ENCODE results near the gene FGF8. TPM values are rescaled to one million over a fixed set of nuclear protein-coding genes. Genes with fewer than 3 reads are reported as not detected.

FGF8 gene
- total RNA-seq, 2 experiments from 2014 or later = not detected

DNA sequence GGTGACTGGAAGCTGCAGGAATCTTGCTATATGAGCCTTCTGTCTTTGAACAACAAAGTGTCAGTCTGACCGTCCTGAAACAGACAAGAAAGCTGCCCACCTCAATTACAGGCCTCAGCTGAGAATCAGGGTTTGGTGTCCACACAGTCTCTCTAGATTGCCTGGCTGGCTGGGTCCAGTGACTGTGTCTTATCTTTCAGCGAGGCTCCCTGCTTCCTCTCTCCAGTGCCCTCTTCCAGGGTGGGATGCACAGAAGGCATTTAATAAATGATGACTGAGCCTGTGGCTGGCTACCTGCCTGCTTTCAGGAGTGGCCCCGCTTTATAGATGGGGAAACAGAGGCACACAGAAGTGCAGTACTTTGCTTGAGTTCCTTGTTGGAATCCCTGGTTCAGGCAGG, 27.4 kb downstream of the FGF8 start:
- POLR2A ChIA-PET = no interaction called here
- intact Hi-C loops (cut with micrococcal nuclease) = no loop called here
- H3K4me3 Mint-ChIP-seq = no peak overlapping the region
- H3K36me3 Mint-ChIP-seq = no peaks in the 10 kb centered on the region
- H3K4me1 Mint-ChIP-seq (ENCODE audit: low read depth) = no peaks in the 10 kb centered on the region
- DNase-seq = no peak
- peaks cover 6% of the 10 kb centered on the region for H3K27me3 Mint-ChIP-seq
- CTCF ChIA-PET = no interaction called here
- no peaks in the 10 kb centered on the region for H3K9me3 Mint-ChIP-seq
- H3K27ac Mint-ChIP-seq = no peak overlapping the region

DNA sequence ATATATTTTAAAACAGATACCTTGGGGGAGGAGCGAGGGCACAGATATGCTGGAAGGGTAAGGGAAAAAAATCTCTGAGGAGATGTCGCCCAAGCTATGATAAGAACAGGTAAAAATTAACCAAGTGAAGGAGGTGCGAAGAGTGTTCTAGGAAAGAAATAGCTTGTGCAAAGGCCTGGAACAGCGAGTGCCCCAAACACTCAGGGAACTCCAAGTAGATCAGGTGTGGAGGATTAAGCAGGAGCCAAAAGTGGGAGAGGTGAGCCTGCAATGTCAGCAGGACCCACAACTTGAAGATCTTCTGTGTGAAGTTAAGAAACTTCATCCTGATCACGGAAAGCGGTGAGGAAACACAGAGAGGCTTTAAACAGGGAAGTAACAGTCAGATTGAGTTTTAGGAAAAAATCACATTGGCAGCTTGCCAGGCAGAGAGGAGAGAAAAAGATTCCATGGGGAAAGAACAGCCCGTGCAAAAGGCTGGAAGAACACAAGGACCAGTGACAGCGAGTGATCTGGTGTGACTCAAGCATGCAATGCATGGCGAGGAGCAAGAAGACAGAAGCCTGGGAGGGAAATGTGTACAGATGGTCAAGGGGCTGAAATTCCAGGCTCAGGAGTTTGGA, 30.7 kb downstream of the FGF8 start:
- H3K4me1 Mint-ChIP-seq (ENCODE audit: low read depth) = no peaks in the 10 kb centered on the region
- intact Hi-C loops (cut with micrococcal nuclease) = no loop called here
- peaks cover 6% of the 10 kb centered on the region for H3K27me3 Mint-ChIP-seq
- no peak overlapping the region for H3K27ac Mint-ChIP-seq
- H3K9me3 Mint-ChIP-seq = no peaks in the 10 kb centered on the region
- CTCF ChIA-PET = no interaction called here
- POLR2A ChIA-PET = no interaction called here
- no peak overlapping the region for H3K4me3 Mint-ChIP-seq
- DNase-seq = no peak
- H3K36me3 Mint-ChIP-seq = no peaks in the 10 kb centered on the region

DNA sequence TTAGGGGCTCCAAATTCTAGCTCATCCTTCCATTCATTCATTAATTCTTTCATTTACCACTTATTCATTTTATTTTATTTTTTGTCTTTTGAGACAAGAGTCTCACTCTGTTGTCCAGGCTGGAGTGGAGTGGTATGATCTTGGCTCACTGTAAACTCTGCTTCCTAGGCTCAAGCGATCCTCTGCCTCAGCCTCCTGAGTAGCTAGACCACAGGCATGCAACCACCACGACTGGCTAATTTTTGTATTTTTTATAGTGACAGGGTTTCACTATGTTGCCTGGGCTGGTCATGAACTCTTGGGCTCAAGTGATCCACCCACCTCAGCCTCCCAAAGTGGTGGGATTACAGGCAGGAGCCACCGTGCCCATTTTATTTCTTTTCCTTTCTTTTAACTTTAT, 31.6 kb downstream of the FGF8 start:
- H3K9me3 Mint-ChIP-seq = no peaks in the 10 kb centered on the region
- H3K4me1 Mint-ChIP-seq (ENCODE audit: low read depth) = no peaks in the 10 kb centered on the region
- H3K36me3 Mint-ChIP-seq = no peaks in the 10 kb centered on the region
- H3K27me3 Mint-ChIP-seq = peaks cover 6% of the 10 kb centered on the region
- H3K4me3 Mint-ChIP-seq = no peak overlapping the region
- ChIA-PET POLR2A (no interaction called here), CTCF (no interaction called here)
- no peak for DNase-seq
- H3K27ac Mint-ChIP-seq = no peak overlapping the region
- intact Hi-C loops (cut with micrococcal nuclease) = no loop called here

DNA sequence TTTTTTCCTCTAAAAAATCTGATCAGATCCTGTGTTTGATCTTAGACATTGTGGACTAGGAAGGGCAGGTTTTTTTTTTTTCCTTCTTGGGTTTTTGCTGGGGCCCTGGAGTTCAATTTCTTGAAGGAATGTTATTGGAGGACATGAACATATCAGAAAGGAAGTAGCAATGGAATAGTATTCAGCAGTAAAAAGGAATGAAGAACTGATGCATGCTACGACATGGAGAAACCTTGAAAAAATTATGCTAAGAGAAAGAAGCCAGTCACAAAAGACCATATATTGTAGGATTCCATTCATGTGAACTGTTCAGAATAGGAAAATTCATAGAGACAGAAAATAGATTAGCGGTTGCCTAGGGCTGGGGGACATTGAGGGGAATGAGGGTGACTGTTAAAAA, 34.0 kb downstream of the FGF8 start:
- H3K9me3 Mint-ChIP-seq = no peaks in the 10 kb centered on the region
- H3K4me3 Mint-ChIP-seq = no peak overlapping the region
- H3K4me1 Mint-ChIP-seq (ENCODE audit: low read depth) = no peaks in the 10 kb centered on the region
- ChIA-PET POLR2A (no interaction called here), CTCF (interaction anchor here (1.0 kb wide), 1 partner anchor 18 kb away, joined by 3 read pairs; no protein-coding TSS in a partner anchor)
- H3K27ac Mint-ChIP-seq = no peak overlapping the region
- peaks cover 6% of the 10 kb centered on the region for H3K27me3 Mint-ChIP-seq
- intact Hi-C loops (cut with micrococcal nuclease) = no loop called here
- no peaks in the 10 kb centered on the region for H3K36me3 Mint-ChIP-seq
- no peak for DNase-seq

DNA sequence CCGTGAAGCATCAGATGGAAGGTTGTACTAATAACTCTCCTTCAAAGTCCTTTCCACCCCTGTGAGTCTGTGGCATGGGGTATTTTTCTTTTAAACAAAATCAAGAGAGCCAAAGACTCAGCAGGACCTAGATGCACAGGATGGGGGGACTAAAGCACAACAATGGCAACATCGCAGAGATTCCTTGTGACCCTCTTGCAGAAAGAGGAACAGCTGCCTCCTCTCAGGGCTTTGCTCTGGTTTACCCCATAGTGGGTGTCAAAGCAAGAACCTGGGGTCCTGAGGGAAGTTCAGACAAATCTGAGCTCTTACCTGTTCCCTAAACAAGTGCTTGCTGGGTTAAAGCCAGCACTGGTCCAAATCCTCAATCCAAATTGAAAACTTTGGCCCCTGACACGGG, 39.2 kb downstream of the FGF8 start:
- peaks cover 3% of the 10 kb centered on the region for H3K27me3 Mint-ChIP-seq
- no peak overlapping the region for H3K27ac Mint-ChIP-seq
- intact Hi-C loops (cut with micrococcal nuclease) = no loop called here
- ChIA-PET POLR2A (no interaction called here), CTCF (no interaction called here)
- DNase-seq = no peak
- H3K9me3 Mint-ChIP-seq = no peaks in the 10 kb centered on the region
- no peaks in the 10 kb centered on the region for H3K36me3 Mint-ChIP-seq
- H3K4me3 Mint-ChIP-seq = no peak overlapping the region
- no peaks in the 10 kb centered on the region for H3K4me1 Mint-ChIP-seq (ENCODE audit: low read depth)

DNA sequence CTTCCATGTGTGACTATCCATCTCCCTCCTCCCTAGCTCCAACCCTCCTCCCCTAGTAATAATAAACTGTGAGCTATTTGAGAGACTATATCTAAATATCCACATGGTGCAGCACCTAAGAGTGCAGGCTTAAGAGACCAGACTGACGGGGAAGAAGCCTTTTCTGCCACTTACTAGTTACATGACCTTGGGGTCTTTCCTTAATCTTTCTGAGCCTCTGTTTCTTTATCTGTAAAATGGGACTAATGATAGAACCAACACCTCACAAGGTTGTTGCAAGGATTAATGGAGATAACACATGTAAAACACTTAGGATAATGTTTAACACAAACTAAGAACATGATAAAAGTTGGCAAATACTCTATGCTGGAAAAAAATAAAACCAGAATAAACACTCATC, 43.8 kb downstream of the FGF8 start:
- Mint-ChIP-seq H3K27ac (no peak overlapping the region), H3K36me3 (no peaks in the 10 kb centered on the region), H3K27me3 (peaks cover 9% of the 10 kb centered on the region), H3K4me1 (ENCODE audit: low read depth) (no peaks in the 10 kb centered on the region), H3K4me3 (no peak overlapping the region), H3K9me3 (no peaks in the 10 kb centered on the region)
- POLR2A ChIA-PET = interaction anchor here (0.6 kb wide), 1 partner anchor 39 kb away, joined by 3 read pairs; no protein-coding TSS in a partner anchor
- DNase-seq = no peak
- intact Hi-C loops (cut with micrococcal nuclease) = no loop called here
- CTCF ChIA-PET = no interaction called here

DNA sequence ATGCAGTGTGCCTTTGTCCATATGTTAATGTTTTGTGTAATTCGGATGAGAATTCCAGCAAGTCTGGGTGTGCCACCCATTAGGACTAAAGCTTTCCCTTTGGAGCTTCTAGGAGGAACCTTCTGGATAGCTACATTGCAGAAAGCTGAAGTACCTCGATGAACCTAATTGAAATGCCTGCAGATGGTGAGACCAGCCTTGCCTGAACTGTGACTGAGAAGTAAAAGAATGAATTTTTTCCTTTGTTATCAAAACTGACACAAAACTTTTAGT, 49.9 kb downstream of the FGF8 start:
- Mint-ChIP-seq H3K4me3 (no peak overlapping the region), H3K27me3 (peaks cover 8% of the 10 kb centered on the region), H3K4me1 (ENCODE audit: low read depth) (peaks cover 11% of the 10 kb centered on the region), H3K9me3 (no peaks in the 10 kb centered on the region), H3K36me3 (no peaks in the 10 kb centered on the region), H3K27ac (no peak overlapping the region)
- ChIA-PET CTCF (no interaction called here), POLR2A (no interaction called here)
- no peak for DNase-seq
- intact Hi-C loops (cut with micrococcal nuclease) = no loop called here

DNA sequence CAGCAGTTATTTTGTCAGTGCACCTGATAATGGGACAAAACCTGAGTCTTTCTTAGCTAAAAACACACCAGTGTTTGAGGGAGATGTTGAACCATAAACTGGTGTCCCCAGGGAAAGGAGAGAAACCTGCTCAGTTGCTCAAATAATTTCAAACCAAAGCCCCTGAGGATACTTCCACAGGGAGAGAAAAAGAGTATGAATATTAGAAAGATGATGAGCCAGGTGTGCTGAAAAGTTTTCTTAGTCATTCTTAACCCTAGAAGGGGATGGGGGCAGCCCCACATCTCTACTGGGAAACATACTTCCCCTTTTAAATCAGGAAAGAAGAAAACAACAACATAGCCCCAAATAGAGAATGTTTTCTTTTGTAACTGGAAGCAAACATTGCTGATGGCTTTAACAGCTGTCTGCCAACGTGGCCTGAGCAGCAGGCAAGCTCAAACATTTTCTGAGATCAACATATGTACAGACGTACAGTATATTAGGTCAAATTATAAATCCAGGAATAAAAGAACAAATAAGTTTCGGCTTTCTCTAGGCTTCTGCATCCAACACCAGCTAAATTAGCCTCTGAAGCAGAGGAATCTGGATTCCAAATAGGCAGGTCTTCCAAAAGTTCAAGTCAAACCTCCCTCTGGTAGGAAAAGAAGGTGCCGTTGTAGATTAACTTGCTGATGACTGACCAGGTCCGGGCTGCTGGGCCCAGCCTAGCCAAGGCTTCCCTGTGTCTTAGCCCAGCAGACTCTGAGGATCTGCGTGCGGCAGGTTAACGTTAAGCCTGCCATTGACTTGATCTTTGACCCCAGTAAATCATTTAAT, 50.4 kb downstream of the FGF8 start:
- ChIA-PET POLR2A (no interaction called here), CTCF (no interaction called here)
- Mint-ChIP-seq H3K9me3 (no peaks in the 10 kb centered on the region), H3K27ac (no peak overlapping the region), H3K4me1 (ENCODE audit: low read depth) (peaks cover 11% of the 10 kb centered on the region), H3K27me3 (peaks cover 8% of the 10 kb centered on the region), H3K4me3 (no peak overlapping the region), H3K36me3 (no peaks in the 10 kb centered on the region)
- no peak for DNase-seq
- intact Hi-C loops (cut with micrococcal nuclease) = no loop called here

DNA sequence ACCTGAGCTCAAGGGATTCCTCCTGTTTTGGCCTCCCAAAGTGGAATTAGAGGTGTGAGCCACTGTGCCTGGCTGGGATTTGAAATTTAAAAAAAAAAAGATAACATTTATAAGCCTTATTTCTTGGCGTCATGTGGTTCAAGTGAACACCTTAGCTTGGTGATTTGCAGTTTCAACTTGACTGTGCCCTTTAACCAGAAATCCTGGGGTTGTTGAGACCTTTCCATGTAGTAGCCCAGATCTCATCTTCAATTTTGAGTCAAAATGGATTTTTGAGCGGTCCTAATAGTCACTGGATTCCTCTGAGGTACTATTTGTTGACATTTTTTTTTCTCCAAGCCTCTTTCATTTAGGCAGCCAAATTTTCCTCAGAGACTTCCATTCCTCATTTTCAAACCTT, 51.5 kb downstream of the FGF8 start:
- Mint-ChIP-seq H3K27ac (no peak overlapping the region), H3K9me3 (no peaks in the 10 kb centered on the region), H3K36me3 (no peaks in the 10 kb centered on the region), H3K27me3 (peaks cover 8% of the 10 kb centered on the region), H3K4me3 (no peak overlapping the region), H3K4me1 (ENCODE audit: low read depth) (peaks cover 11% of the 10 kb centered on the region)
- no peak for DNase-seq
- POLR2A ChIA-PET = no interaction called here
- CTCF ChIA-PET = interaction anchor here (1.0 kb wide), 1 partner anchor 17 kb away, joined by 3 read pairs; no protein-coding TSS in a partner anchor
- intact Hi-C loops (cut with micrococcal nuclease) = no loop called here

DNA sequence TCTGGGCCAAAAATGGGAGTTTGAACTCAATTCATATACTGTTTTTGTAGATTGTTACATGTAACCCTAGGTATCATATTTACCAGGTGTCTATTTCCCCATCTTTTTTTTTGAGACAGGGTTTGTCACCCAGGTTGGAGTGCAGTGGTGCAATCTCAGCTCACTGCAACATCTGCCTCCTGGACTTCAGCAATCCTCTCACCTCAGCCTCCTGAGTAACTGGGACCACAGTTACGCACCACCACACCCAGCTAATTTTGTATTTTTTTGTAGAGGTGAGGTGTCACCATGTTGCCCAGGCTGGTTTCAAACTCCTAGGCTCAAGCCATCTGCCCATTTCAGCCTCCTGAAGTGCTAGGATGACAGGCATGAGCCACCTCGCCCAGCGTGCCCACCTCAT, 52.7 kb downstream of the FGF8 start:
- no peak overlapping the region for H3K4me3 Mint-ChIP-seq

DNA sequence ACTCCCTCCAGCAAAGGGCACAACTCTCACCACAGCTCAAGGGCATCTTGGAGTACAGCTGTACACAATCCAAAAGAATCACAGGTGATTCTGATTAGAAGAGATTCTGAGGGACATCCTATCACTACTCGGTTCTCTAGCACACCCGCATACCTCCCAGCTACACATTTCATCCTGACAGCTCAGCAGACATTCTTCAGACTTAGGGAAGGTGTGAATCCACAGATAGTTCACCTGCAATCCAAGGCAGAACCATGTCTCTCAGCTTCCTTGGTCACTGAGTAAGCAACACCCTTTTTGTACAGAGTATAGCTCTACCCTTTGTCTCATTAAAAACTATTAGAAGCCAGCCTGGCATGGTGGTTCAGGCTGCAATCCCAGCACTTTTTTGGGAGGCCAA, 54.1 kb downstream of the FGF8 start:
- intact Hi-C loops (cut with micrococcal nuclease) = no loop called here
- no peak overlapping the region for H3K27ac Mint-ChIP-seq
- H3K36me3 Mint-ChIP-seq = no peaks in the 10 kb centered on the region
- CTCF ChIA-PET = interaction anchor here (1.0 kb wide), 1 partner anchor 152 kb away, joined by 3 read pairs; no protein-coding TSS in a partner anchor
- DNase-seq = no peak
- H3K27me3 Mint-ChIP-seq = no peaks in the 10 kb centered on the region
- POLR2A ChIA-PET = no interaction called here
- H3K4me1 Mint-ChIP-seq (ENCODE audit: low read depth) = peaks cover 16% of the 10 kb centered on the region
- no peaks in the 10 kb centered on the region for H3K9me3 Mint-ChIP-seq
- no peak overlapping the region for H3K4me3 Mint-ChIP-seq

More for the DNA sequence above, 52.7 kb downstream of the FGF8 start:
- CTCF ChIA-PET = no interaction called here
- DNase-seq = no peak
- no peaks in the 10 kb centered on the region for H3K36me3 Mint-ChIP-seq
- no peak overlapping the region for H3K27ac Mint-ChIP-seq
- H3K27me3 Mint-ChIP-seq = peaks cover 5% of the 10 kb centered on the region
- peaks cover 11% of the 10 kb centered on the region for H3K4me1 Mint-ChIP-seq (ENCODE audit: low read depth)
- H3K9me3 Mint-ChIP-seq = no peaks in the 10 kb centered on the region
- intact Hi-C loops (cut with micrococcal nuclease) = no loop called here
- POLR2A ChIA-PET = no interaction called here

DNA sequence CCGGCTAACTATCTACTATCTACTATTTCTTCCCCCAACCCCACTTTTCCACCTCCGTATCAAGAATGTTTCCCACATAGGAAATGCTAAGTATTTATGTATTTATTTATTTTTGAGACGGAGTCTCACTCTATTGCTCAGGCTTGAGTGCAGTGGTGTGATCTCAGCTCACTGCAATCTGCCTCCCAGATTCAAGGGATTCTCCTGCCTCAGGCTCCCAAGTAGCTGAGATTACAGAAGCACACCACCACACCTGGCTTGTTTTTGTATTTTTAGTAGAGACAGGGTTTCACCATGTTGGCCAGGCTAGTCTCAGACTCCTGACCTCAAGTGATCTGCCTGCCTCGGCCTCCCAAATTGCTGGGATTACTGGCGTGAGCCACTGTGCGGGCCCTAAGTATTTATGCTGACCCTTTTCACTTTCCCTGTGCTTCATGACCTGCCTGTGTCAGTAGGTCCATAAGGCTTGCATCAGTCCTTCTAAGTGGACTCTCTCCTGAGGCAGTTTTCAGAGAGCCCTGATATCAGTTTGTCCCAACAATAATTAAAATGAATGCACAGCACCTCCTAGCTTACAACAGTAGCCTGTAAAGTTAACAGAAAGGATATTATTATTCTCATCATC, 55.2 kb downstream of the FGF8 start:
- CTCF ChIA-PET = interaction anchor here (1.0 kb wide), 1 partner anchor 151 kb away, joined by 3 read pairs; no protein-coding TSS in a partner anchor
- intact Hi-C loops (cut with micrococcal nuclease) = no loop called here
- Mint-ChIP-seq H3K4me1 (ENCODE audit: low read depth) (peaks cover 21% of the 10 kb centered on the region), H3K27me3 (no peaks in the 10 kb centered on the region), H3K27ac (no peak overlapping the region), H3K9me3 (no peaks in the 10 kb centered on the region), H3K36me3 (no peaks in the 10 kb centered on the region), H3K4me3 (no peak overlapping the region)
- POLR2A ChIA-PET = no interaction called here
- no peak for DNase-seq
